ENCODE measurements around the gene GFRA1. TPM values are rescaled to one million over a fixed set of nuclear protein-coding genes. Genes with fewer than 3 reads are reported as not detected.

Gene GFRA1
- total and polyA plus RNA-seq, 2 donors (not counting 1 experiment from before 2014, with no cell fraction given): not detected

GRCh38 chr10:116170815-116171250 is 102.2 kb downstream of the GFRA1 start:
- Histone ChIP-seq H3K36me3 (replicated peaks in 1 of 2; ENCODE audit: control extremely low read depth in 1 of 2, control insufficient read depth in 1 of 2, extremely low read depth in 1 of 2, insufficient read depth in 2 of 2, low read length in 1 of 2) (no peaks in the 10 kb centered on the region), H3K4me2 (replicated peaks; ENCODE audit: low read depth, low read length, poor library complexity, severe bottlenecking) (no peak overlapping the region), H3K27me3 (replicated peaks in 1 of 4; ENCODE audit: control extremely low read depth in 1 of 4, control insufficient read depth in 3 of 4, insufficient read depth in 4 of 4, low read length in 3 of 4) (peaks cover 0 to 2% (median 0%) of the 10 kb centered on the region in 4 experiments), H3K9ac (ENCODE audit: low read length) (no peak overlapping the region), H3K27ac (ENCODE audit: low read length in 2 of 2) (no peak overlapping the region), H3K4me3 (ENCODE audit: control extremely low read depth in 1 of 5, extremely low read depth in 1 of 5, insufficient read depth in 1 of 5, low read depth in 2 of 5, low read length in 4 of 5) (no peak overlapping the region), H3K9me3 (ENCODE audit: control extremely low read depth in 1 of 3, control insufficient read depth in 2 of 3, insufficient read depth in 1 of 3, low read length in 2 of 3) (peaks cover 0 to 12% (median 0%) of the 10 kb centered on the region in 3 donors), H3K4me1 (ENCODE audit: control insufficient read depth in 2 of 2, insufficient read depth in 2 of 2, low read length in 2 of 2) (no peaks in the 10 kb centered on the region), H4K20me1 (ENCODE audit: control insufficient read depth, insufficient read depth, low read length, poor library complexity, severe bottlenecking) (no peaks in the 10 kb centered on the region), H3K79me2 (ENCODE audit: control insufficient read depth, insufficient read depth, low read length) (no peaks in the 10 kb centered on the region), H2AFZ (ENCODE audit: insufficient read depth, low read depth, low read length, poor library complexity, severe bottlenecking) (no peak overlapping the region)
- TF ChIP-seq EZH2 (IDR thresholded peaks at IDR 0.05; ENCODE audit: borderline replicate concordance, insufficient read depth, low read depth, low read length, poor library complexity, severe bottlenecking): no peak
- TF ChIP-seq, protein P1, sequence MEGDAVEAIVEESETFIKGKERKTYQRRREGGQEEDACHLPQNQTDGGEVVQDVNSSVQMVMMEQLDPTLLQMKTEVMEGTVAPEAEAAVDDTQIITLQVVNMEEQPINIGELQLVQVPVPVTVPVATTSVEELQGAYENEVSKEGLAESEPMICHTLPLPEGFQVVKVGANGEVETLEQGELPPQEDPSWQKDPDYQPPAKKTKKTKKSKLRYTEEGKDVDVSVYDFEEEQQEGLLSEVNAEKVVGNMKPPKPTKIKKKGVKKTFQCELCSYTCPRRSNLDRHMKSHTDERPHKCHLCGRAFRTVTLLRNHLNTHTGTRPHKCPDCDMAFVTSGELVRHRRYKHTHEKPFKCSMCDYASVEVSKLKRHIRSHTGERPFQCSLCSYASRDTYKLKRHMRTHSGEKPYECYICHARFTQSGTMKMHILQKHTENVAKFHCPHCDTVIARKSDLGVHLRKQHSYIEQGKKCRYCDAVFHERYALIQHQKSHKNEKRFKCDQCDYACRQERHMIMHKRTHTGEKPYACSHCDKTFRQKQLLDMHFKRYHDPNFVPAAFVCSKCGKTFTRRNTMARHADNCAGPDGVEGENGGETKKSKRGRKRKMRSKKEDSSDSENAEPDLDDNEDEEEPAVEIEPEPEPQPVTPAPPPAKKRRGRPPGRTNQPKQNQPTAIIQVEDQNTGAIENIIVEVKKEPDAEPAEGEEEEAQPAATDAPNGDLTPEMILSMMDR (IDR thresholded peaks at IDR 0.05): no peak
- DNase-seq: no peak
- intact Hi-C loops (cut with micrococcal nuclease): no loop called here
- no peak for ATAC-seq (ENCODE audit: low read depth)
- 80% methylated on average over 1 of the region's 2 CpGs for WGBS (ENCODE audit: insufficient coverage)
- Mint-ChIP-seq H3K27ac (no peak overlapping the region), H3K9me3 (ENCODE audit: insufficient read depth) (peaks cover 7% of the 10 kb centered on the region), H3K4me1 (no peaks in the 10 kb centered on the region), H3K27me3 (no peaks in the 10 kb centered on the region), H3K4me3 (no peak overlapping the region)
- ChIA-PET CTCF (no interaction called here), POLR2A (no interaction called here)

DNA sequence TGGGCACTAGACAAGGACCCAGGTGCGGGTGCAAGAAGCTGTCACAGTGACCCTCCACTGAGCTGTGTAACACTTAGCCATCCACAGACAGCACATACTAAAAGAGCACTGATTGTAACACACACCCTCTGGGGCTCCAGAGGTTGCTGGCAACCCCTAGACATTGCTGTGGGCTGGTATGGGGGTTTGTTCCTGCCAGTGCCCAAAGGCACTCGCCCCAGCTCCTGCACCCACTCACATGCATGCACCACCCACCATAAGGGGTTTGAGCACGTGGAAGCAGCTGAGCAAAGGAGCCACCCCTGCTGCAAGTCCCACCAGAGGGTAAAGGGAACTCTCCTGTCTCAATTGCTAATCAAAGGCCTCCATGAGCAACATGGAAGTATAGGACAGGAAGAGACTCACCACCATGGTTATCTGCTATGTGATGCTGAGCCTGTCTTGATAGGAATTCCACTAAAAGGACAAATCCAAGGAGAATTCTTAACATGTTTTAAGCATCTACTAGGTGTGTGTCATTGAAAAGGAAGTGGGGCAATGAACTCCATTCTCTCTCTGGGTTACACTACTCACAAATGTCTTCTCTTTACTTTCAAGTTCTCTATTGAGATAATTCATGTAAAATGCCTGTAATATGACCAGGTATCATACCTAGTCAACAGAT is 103.1 kb downstream of the GFRA1 start:
- H3K4me3 Mint-ChIP-seq: no peak overlapping the region

More for the DNA sequence above, 103.1 kb downstream of the GFRA1 start:
- DNase-seq (no peak), ATAC-seq (ENCODE audit: low read depth) (no peak)
- Histone ChIP-seq H3K79me2 (ENCODE audit: control insufficient read depth, insufficient read depth, low read length) (no peaks in the 10 kb centered on the region), H3K4me1 (ENCODE audit: control insufficient read depth in 2 of 2, insufficient read depth in 2 of 2, low read length in 2 of 2) (no peaks in the 10 kb centered on the region), H3K27ac (ENCODE audit: low read length in 2 of 2) (no peak overlapping the region), H3K9ac (ENCODE audit: low read length) (no peak overlapping the region), H3K4me3 (ENCODE audit: control extremely low read depth in 1 of 5, extremely low read depth in 1 of 5, insufficient read depth in 1 of 5, low read depth in 2 of 5, low read length in 4 of 5) (no peak overlapping the region), H3K4me2 (replicated peaks; ENCODE audit: low read depth, low read length, poor library complexity, severe bottlenecking) (no peak overlapping the region), H4K20me1 (ENCODE audit: control insufficient read depth, insufficient read depth, low read length, poor library complexity, severe bottlenecking) (no peaks in the 10 kb centered on the region), H2AFZ (ENCODE audit: insufficient read depth, low read depth, low read length, poor library complexity, severe bottlenecking) (no peak overlapping the region), H3K36me3 (replicated peaks in 1 of 2; ENCODE audit: control extremely low read depth in 1 of 2, control insufficient read depth in 1 of 2, extremely low read depth in 1 of 2, insufficient read depth in 2 of 2, low read length in 1 of 2) (no peaks in the 10 kb centered on the region), H3K9me3 (ENCODE audit: control extremely low read depth in 1 of 3, control insufficient read depth in 2 of 3, insufficient read depth in 1 of 3, low read length in 2 of 3) (peaks cover 0 to 12% (median 0%) of the 10 kb centered on the region in 3 donors), H3K27me3 (replicated peaks in 1 of 4; ENCODE audit: control extremely low read depth in 1 of 4, control insufficient read depth in 3 of 4, insufficient read depth in 4 of 4, low read length in 3 of 4) (peaks cover 0 to 2% (median 0%) of the 10 kb centered on the region in 4 experiments)
- POLR2A ChIA-PET: no interaction called here
- CTCF ChIA-PET: no interaction called here
- Mint-ChIP-seq H3K27ac (no peak overlapping the region), H3K27me3 (no peaks in the 10 kb centered on the region), H3K4me1 (no peaks in the 10 kb centered on the region), H3K9me3 (ENCODE audit: insufficient read depth) (peaks cover 7% of the 10 kb centered on the region)
- 91% methylated on average over 1 of the region's 3 CpGs for WGBS (ENCODE audit: insufficient coverage)
- intact Hi-C loops (cut with micrococcal nuclease): no loop called here
- TF ChIP-seq, protein P1 (IDR thresholded peaks at IDR 0.05): no peak
- TF ChIP-seq EZH2 (IDR thresholded peaks at IDR 0.05; ENCODE audit: borderline replicate concordance, insufficient read depth, low read depth, low read length, poor library complexity, severe bottlenecking): no peak

All from B cell (primary cell).